Esophagus squamous epithelium (tissue), 4 donors: ENCODE data around the gene TNNI2.

ENCODE experiments used
- POLR2A ChIP-seq, 4 donors: fragments of 450-650 bp; IDR thresholded peaks; one replicate each; pipeline ENCODE4 v1.6.1; 2017; ENCODE audit warnings: antibody characterized with exemption in 4 of 4, mild to moderate bottlenecking in 4 of 4, moderate library complexity in 3 of 4
- TF ChIP-seq, protein P1 (sequence below), 6 experiments: fragments of 450-650 bp in 4 of 6; fragments of 200-600 bp in 2 of 6; sonication (generic) in 2 of 6; IDR thresholded peaks; one replicate each; pipeline ENCODE4 v1.5.1; 2016 to 2019; ENCODE audit warnings: antibody characterized with exemption in 6 of 6, mild to moderate bottlenecking in 4 of 6, moderate library complexity in 4 of 6

DNA sequence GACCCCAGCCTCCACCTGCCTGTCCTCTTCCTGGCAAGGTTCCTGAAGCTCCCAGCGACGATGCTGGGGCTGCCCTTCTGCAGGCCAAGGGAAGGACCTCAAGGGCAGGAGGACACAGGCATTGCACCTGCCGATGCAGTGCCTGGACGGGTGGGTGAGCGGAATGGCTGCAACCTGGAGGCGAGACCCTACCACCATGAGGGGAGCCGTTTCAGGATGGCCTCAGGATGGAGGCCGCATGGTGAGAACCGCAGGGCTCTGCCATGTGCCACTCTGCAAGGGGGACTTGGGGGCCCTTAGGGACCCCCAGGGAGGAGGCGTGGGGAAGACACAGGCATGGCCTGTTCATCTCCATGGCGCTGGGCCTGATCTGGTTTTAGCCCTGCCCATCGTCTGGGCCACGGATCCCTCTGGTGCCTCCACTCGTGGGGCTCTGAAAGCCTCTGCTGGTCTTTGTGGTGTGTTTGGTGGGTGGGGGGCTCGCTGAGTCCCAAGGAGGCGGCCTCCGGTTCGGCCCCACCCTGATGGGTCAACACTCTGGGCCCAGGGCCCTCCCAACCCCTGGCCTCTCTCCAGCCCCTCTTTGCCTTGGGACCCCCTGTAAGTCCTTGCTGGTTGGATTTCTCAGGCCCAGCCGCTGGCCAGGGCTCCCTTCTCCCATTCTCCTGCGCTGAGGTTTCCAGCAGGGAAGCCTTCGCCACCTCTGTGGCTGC, 12.8 kb downstream of the TNNI2 start:
- TF ChIP-seq, protein P1, sequence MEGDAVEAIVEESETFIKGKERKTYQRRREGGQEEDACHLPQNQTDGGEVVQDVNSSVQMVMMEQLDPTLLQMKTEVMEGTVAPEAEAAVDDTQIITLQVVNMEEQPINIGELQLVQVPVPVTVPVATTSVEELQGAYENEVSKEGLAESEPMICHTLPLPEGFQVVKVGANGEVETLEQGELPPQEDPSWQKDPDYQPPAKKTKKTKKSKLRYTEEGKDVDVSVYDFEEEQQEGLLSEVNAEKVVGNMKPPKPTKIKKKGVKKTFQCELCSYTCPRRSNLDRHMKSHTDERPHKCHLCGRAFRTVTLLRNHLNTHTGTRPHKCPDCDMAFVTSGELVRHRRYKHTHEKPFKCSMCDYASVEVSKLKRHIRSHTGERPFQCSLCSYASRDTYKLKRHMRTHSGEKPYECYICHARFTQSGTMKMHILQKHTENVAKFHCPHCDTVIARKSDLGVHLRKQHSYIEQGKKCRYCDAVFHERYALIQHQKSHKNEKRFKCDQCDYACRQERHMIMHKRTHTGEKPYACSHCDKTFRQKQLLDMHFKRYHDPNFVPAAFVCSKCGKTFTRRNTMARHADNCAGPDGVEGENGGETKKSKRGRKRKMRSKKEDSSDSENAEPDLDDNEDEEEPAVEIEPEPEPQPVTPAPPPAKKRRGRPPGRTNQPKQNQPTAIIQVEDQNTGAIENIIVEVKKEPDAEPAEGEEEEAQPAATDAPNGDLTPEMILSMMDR (IDR thresholded peaks at IDR 0.05): no peak
- no peak for TF ChIP-seq POLR2A (IDR thresholded peaks at IDR 0.05)
